ENCODE results near the gene WDR54.

DNA sequence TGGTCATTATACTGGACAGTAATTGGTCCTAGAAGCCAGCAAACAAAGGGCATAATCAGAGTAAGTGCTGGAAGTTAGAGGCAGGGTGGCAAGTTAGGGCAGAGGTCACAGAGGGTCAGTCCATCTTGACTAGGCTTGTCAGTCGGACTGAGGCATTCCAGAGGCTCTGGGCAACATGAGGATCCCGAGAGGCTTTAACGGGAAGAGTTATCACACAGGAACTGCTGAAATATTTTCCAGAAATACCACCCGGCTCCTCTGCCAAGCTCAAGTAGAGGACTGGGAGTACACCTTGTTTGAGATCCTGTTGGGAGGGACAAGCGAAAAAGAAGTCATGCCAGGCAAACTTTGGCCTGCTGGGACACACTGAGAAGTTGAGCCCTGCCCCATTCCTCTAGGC, 13.8 kb upstream of the WDR54 start:
- TF ChIP-seq POLR2AphosphoS5 (IDR thresholded peaks at IDR 0.05; ENCODE audit: low read length) = no peak
- TF ChIP-seq FOXK2 (IDR thresholded peaks at IDR 0.05) = no peak
- TF ChIP-seq RFX5 (IDR thresholded peaks at IDR 0.05; ENCODE audit: low read depth, low read length) = no peak
- no peak for TF ChIP-seq REST (IDR thresholded peaks at IDR 0.05; ENCODE audit: low read depth, low read length)
- TF ChIP-seq, protein P1, sequence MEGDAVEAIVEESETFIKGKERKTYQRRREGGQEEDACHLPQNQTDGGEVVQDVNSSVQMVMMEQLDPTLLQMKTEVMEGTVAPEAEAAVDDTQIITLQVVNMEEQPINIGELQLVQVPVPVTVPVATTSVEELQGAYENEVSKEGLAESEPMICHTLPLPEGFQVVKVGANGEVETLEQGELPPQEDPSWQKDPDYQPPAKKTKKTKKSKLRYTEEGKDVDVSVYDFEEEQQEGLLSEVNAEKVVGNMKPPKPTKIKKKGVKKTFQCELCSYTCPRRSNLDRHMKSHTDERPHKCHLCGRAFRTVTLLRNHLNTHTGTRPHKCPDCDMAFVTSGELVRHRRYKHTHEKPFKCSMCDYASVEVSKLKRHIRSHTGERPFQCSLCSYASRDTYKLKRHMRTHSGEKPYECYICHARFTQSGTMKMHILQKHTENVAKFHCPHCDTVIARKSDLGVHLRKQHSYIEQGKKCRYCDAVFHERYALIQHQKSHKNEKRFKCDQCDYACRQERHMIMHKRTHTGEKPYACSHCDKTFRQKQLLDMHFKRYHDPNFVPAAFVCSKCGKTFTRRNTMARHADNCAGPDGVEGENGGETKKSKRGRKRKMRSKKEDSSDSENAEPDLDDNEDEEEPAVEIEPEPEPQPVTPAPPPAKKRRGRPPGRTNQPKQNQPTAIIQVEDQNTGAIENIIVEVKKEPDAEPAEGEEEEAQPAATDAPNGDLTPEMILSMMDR (IDR thresholded peaks at IDR 0.05 in 2 of 3, conservative IDR thresholded peaks at IDR 0.05 in 1 of 3; ENCODE audit: control insufficient read depth in 2 of 3, extremely low read depth in 1 of 3, insufficient read depth in 1 of 3, low read depth in 3 of 3, low read length in 3 of 3) = no peak

Data from GM12878 (cell line).